K562 (cell line): ENCODE data around the gene NUP43. TPM values are rescaled to one million over a fixed set of nuclear protein-coding genes. Genes with fewer than 3 reads are reported as not detected.

Experiments used
- ASH1L ChIP-seq: fragments of 450-650 bp; IDR thresholded peaks from 2 replicates; pipeline ENCODE4 v1.6.1; 2018; ENCODE audit warnings: borderline replicate concordance, mild to moderate bottlenecking, low read depth; ENCODE audit not compliant: partially characterized antibody
- BRCA1 ChIP-seq, 2 experiments: fragments of 450-650 bp in 1 of 2; sonication (generic) in 1 of 2; formaldehyde crosslinking in 1 of 2; IDR thresholded peaks; 2 replicates each; pipeline versions ENCODE4 v1.5.0 to v1.6.1; 2017 to 2020; ENCODE audit warnings: mild to moderate bottlenecking in 1 of 2, missing genetic modification reagents in 1 of 2
- CBX1 ChIP-seq: sonication (generic); IDR thresholded peaks from 2 replicates; pipeline ENCODE4 v1.6.1; 2016; ENCODE audit warnings: antibody characterized with exemption, low read depth, mild to moderate bottlenecking
- CC2D1A ChIP-seq: fragments of 450-650 bp; IDR thresholded peaks from 2 replicates; pipeline ENCODE4 v1.6.1; 2017; ENCODE audit warnings: mild to moderate bottlenecking
- DNMT1 ChIP-seq: fragments of 450-650 bp; IDR thresholded peaks from 2 replicates; pipeline ENCODE4 v1.6.1; 2016; ENCODE audit warnings: antibody characterized with exemption, mild to moderate bottlenecking
- FOXK1 ChIP-seq: sonication (generic); formaldehyde crosslinking; IDR thresholded peaks from 2 replicates; pipeline ENCODE4 v1.8.0; 2022; ENCODE audit warnings: missing genetic modification reagents, mild to moderate bottlenecking, borderline replicate concordance
- FOXM1 ChIP-seq, 2 experiments: fragments of 450-650 bp in 1 of 2; sonication (generic) in 1 of 2; formaldehyde crosslinking in 1 of 2; IDR thresholded peaks; 2 replicates each; pipeline versions ENCODE4 v1.6.1 to v1.9.0; 2017 to 2022; ENCODE audit warnings: low read depth in 2 of 2, mild to moderate bottlenecking in 2 of 2, missing genetic modification reagents in 1 of 2, moderate library complexity in 1 of 2
- HSF4 ChIP-seq: fragments of 250-450 bp; sonication (Bioruptor Pico); IDR thresholded peaks from 2 replicates; pipeline ENCODE4 v2.1.2; 2022; ENCODE audit warnings: mild to moderate bottlenecking, moderate library complexity, borderline replicate concordance
- NR3C1 ChIP-seq: sonication (generic); formaldehyde crosslinking; IDR thresholded peaks from 2 replicates; pipeline ENCODE4 v1.8.1; 2022; ENCODE audit warnings: missing genetic modification reagents
- OTX1 ChIP-seq: fragments of 450-650 bp; formaldehyde crosslinking; IDR thresholded peaks from 2 replicates; pipeline ENCODE4 v1.4.0; 2022; ENCODE audit warnings: mild to moderate bottlenecking
- RCOR1 ChIP-seq, 2 experiments: IDR thresholded peaks; 2 replicates each; pipeline ENCODE4 v1.6.1; 2012; ENCODE audit warnings: low read depth in 2 of 2, low read length in 2 of 2, borderline replicate concordance in 1 of 2, improper control_type of control experiment in 1 of 2
- RFX5 ChIP-seq: IDR thresholded peaks from 2 replicates; pipeline ENCODE4 v1.6.1; 2011; ENCODE audit warnings: low read depth, mild to moderate bottlenecking, improper control_type of control experiment, low read length
- SIN3B ChIP-seq: fragments of 450-650 bp; IDR thresholded peaks from 2 replicates; pipeline ENCODE4 v1.6.1; 2017; ENCODE audit warnings: low read depth, mild to moderate bottlenecking, moderate library complexity
- SMARCE1 ChIP-seq: fragments of 450-650 bp; IDR thresholded peaks from 2 replicates; pipeline ENCODE4 v1.7.1; 2016; ENCODE audit warnings: mild to moderate bottlenecking
- SRSF1 ChIP-seq: fragments of 200-400 bp; formaldehyde crosslinking; IDR thresholded peaks from 2 replicates; pipeline ENCODE4 v1.6.1; 2017; ENCODE audit warnings: mild to moderate bottlenecking, low read depth, low read length, moderate library complexity
- XRCC5 ChIP-seq: fragments of 200-400 bp; formaldehyde crosslinking; IDR thresholded peaks from 2 replicates; pipeline ENCODE4 v1.6.1; 2017; ENCODE audit warnings: low read depth, mild to moderate bottlenecking, low read length
- ZBTB7A ChIP-seq: IDR thresholded peaks from 2 replicates; pipeline ENCODE4 v1.6.1; 2011; ENCODE audit warnings: low read depth, mild to moderate bottlenecking, low read length, moderate library complexity, borderline replicate concordance; ENCODE audit not compliant: control insufficient read depth
- ZNF444 ChIP-seq: fragments of 250-450 bp; sonication (Bioruptor Pico); IDR thresholded peaks from 2 replicates; pipeline ENCODE4 v1.4.0; 2020; ENCODE audit warnings: mild to moderate bottlenecking, moderate library complexity
- ZNF518B ChIP-seq: fragments of 250-450 bp; sonication (Bioruptor Pico); IDR thresholded peaks from 2 replicates; pipeline ENCODE4 v1.5.0; 2021; ENCODE audit warnings: mild to moderate bottlenecking, moderate library complexity
- polyA plus RNA-seq, 8 experiments: library from polyadenylated mRNA; depleted of rRNA in 4 of 8; stranded (reverse) in 5 of 8; unstranded in 3 of 8; fragments of >200 nt; fragmentation: Nextera tagmentation in 2 of 8; fragmentation: Illumina TruSeq in 1 of 8; extraction: Ambion mirVana in 2 of 8; extraction: Trizol in 1 of 8; gene quantifications; 2 replicates each; pipeline versions ENCODE4 v1.2.1 to v1.2.3, GENCODE V29; 2011 to 2014; ENCODE audit warnings: inconsistent platforms in 1 of 8, missing spikeins in 1 of 8
- total RNA-seq, 7 experiments: library from RNA; depleted of rRNA in 6 of 7; stranded (reverse); fragments of >200 nt in 6 of 7; fragmentation: Illumina TruSeq in 2 of 7; extraction: Trizol in 2 of 7; gene quantifications; 2 replicates each; pipeline versions ENCODE4 v1.2.1 to v1.2.3, GENCODE V29; 2011 to 2021; ENCODE audit warnings: low replicate concordance in 1 of 7
- TF ChIP-seq, protein P1 (sequence below): sonication (generic); formaldehyde crosslinking; IDR thresholded peaks from 2 replicates; pipeline ENCODE4 v1.8.1; 2023; ENCODE audit warnings: mild to moderate bottlenecking, missing genetic modification reagents
- TF ChIP-seq, protein P2 (sequence below): fragments of 450-650 bp; IDR thresholded peaks from 2 replicates; pipeline ENCODE4 v1.6.1; 2016; ENCODE audit warnings: missing biosample characterization, missing genetic modification characterization
- TF ChIP-seq, protein P3 (sequence below): IDR thresholded peaks from 3 replicates; pipeline ENCODE4 v1.6.1; 2011; ENCODE audit warnings: borderline replicate concordance, mild to moderate bottlenecking; ENCODE audit not compliant: insufficient read length, insufficient read depth

NUP43 gene
- total and polyA plus RNA-seq, 9 of the 15 experiments (the other 6 are each of a cell fraction or from before 2014, with no cell fraction given), result 28.9 to 136 (median 67.4) TPM

DNA sequence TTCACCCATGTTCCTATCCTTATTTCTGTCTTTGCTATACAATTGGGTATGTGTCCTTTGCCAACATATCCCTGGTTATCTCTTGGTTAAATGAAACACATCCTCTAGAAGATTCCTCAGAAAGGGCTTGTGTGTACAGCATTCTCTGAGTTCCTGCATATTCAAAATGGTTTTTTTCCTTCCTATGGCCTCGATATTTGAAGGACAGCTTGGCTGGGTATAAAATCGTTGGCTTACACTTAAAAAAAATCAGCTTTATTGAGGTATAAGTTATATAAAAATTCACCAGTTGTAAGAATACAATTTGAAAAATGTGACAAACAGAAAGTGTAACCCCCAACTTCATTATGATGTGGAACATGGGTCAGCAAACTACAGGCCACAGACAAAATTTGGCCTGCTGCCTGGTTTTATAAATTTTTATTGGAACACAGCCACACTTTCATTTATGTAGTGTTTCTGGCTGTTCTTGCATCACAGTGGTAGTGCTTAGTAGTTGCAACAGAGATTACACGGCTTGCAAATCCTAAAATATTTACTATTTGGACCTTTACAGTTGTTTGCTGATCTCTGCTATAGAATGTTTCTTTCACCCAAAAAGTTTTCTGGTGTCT lies 19.9 kb upstream of the NUP43 start (continued):
- TF ChIP-seq ZNF518B (CRISPR knock-in tag) (no peak), FOXM1 (IDR thresholded peaks at IDR 0.05; ENCODE audit: low read depth) (peak; percentile 38; the same call in 1 of the 2 replicates), FOXM1 (CRISPR knock-in tag; IDR thresholded peaks at IDR 0.05; ENCODE audit: low read depth) (no peak), SMARCE1 (no peak), BRCA1 (IDR thresholded peaks at IDR 0.05) (no peak), BRCA1 (CRISPR knock-in tag; IDR thresholded peaks at IDR 0.05) (no peak), SIN3B (no peak), ZNF444 (CRISPR knock-in tag) (no peak), RFX5 (no peak), ZBTB7A (no peak), CC2D1A (0 out of 2 replicates have a peak, but pooled peaks have one; percentile 16), FOXK1 (CRISPR knock-in tag) (no peak), XRCC5 (no peak), RCOR1 (IDR thresholded peaks at IDR 0.05; ENCODE audit: borderline replicate concordance in 1 of 2, low read depth in 2 of 2, low read length in 2 of 2) (no peak), NR3C1 (CRISPR knock-in tag) (no peak), CBX1 (no peak), OTX1 (CRISPR knock-in tag) (no peak), HSF4 (CRISPR knock-in tag) (no peak), ASH1L (no peak), SRSF1 (no peak), DNMT1 (no peak)
- TF ChIP-seq, protein P1, sequence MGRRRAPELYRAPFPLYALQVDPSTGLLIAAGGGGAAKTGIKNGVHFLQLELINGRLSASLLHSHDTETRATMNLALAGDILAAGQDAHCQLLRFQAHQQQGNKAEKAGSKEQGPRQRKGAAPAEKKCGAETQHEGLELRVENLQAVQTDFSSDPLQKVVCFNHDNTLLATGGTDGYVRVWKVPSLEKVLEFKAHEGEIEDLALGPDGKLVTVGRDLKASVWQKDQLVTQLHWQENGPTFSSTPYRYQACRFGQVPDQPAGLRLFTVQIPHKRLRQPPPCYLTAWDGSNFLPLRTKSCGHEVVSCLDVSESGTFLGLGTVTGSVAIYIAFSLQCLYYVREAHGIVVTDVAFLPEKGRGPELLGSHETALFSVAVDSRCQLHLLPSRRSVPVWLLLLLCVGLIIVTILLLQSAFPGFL (CRISPR knock-in tag), result no peak
- TF ChIP-seq, protein P2, sequence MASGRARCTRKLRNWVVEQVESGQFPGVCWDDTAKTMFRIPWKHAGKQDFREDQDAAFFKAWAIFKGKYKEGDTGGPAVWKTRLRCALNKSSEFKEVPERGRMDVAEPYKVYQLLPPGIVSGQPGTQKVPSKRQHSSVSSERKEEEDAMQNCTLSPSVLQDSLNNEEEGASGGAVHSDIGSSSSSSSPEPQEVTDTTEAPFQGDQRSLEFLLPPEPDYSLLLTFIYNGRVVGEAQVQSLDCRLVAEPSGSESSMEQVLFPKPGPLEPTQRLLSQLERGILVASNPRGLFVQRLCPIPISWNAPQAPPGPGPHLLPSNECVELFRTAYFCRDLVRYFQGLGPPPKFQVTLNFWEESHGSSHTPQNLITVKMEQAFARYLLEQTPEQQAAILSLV (tag), result no peak
- TF ChIP-seq, protein P3, sequence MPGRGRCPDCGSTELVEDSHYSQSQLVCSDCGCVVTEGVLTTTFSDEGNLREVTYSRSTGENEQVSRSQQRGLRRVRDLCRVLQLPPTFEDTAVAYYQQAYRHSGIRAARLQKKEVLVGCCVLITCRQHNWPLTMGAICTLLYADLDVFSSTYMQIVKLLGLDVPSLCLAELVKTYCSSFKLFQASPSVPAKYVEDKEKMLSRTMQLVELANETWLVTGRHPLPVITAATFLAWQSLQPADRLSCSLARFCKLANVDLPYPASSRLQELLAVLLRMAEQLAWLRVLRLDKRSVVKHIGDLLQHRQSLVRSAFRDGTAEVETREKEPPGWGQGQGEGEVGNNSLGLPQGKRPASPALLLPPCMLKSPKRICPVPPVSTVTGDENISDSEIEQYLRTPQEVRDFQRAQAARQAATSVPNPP, result no peak
